Ascending aorta (tissue), 2 donors: Measurements from ENCODE around the gene HEY2. TPM values are rescaled to one million over a fixed set of nuclear protein-coding genes. Genes with fewer than 3 reads are reported as not detected.

Experiments
- DNase-seq, 2 donors: peaks; one replicate each; pipeline ENCODE4 v3.0.0-alpha.2; 2019; ENCODE audit warnings: low spot score in 2 of 2
- H3K27ac ChIP-seq, 2 donors: fragments of 200-600 bp; sonication (generic); one replicate each; pipeline ENCODE4 v1.5.1; 2016 to 2017; ENCODE audit warnings: mild to moderate bottlenecking in 1 of 2
- H3K27me3 ChIP-seq: fragments of 200-600 bp; sonication (generic); one replicate; pipeline ENCODE4 v1.5.1; 2017
- H3K36me3 ChIP-seq, 2 donors: fragments of 200-600 bp; sonication (generic); one replicate each; pipeline ENCODE4 v1.5.1; 2016
- H3K4me1 ChIP-seq, 2 donors: fragments of 200-600 bp; sonication (generic); one replicate each; pipeline ENCODE4 v1.5.1; 2016 to 2017; ENCODE audit warnings: mild to moderate bottlenecking in 1 of 2
- H3K4me3 ChIP-seq, 2 donors: fragments of 200-600 bp; sonication (generic); one replicate each; pipeline ENCODE4 v1.5.1; 2016 to 2017; ENCODE audit warnings: mild to moderate bottlenecking in 1 of 2
- H3K9me3 ChIP-seq, 2 donors: fragments of 200-600 bp; sonication (generic); one replicate each; pipeline ENCODE4 v1.5.1; 2016
- CTCF ChIP-seq, 3 experiments: fragments of 200-600 bp in 2 of 3; fragments of 450-650 bp in 1 of 3; sonication (generic) in 2 of 3; IDR thresholded peaks; one replicate each; pipeline ENCODE4 v1.5.1; 2016 to 2019; ENCODE audit warnings: antibody characterized with exemption in 3 of 3, mild to moderate bottlenecking in 1 of 3, moderate library complexity in 1 of 3
- intact Hi-C: fragments of 100-400 bp; cut with DNase I; formaldehyde crosslinking; loops from one replicate; pipeline ENCODE4 v1.15.1; 2023
- total RNA-seq: library from RNA; depleted of rRNA; stranded (reverse); fragments of >200 nt; gene quantifications from one replicate; pipeline ENCODE4 v1.1.0, GENCODE V29; 2016

HEY2 gene
- total RNA-seq, 1 donor from 2014 or later, result 0.32 TPM

- DNase-seq, result no peak
- H3K9me3 ChIP-seq, result no peaks in the 10 kb centered on the region
- no peaks in the 10 kb centered on the region for H3K27me3 ChIP-seq
- peak overlapping the region; percentile 35 to 79 for H3K4me3 ChIP-seq
- H3K4me1 ChIP-seq, result peaks cover 5 to 37% of the 10 kb centered on the region in 2 donors
- H3K27ac ChIP-seq, result peak overlapping the region; percentile 95 to 96
- intact Hi-C loops, result no loop called here
- H3K36me3 ChIP-seq, result no peaks in the 10 kb centered on the region
- peak; percentile 18 to 57 (median 24) for TF ChIP-seq CTCF (IDR thresholded peaks at IDR 0.05)
Measured at GRCh38 chr6:125753218-125753936, 3.9 kb downstream of the HEY2 start.

GRCh38 chr6:125753937-125754259 is 4.5 kb downstream of the HEY2 start:
- peaks cover 7 to 41% of the 10 kb centered on the region in 2 donors for H3K4me1 ChIP-seq
- H3K27me3 ChIP-seq, result no peaks in the 10 kb centered on the region
- H3K4me3 ChIP-seq, result peak overlapping the region in 1 of 2 donors; percentile 79
- no peak for DNase-seq
- TF ChIP-seq CTCF (IDR thresholded peaks at IDR 0.05), result no peak
- peak overlapping the region; percentile 95 to 96 for H3K27ac ChIP-seq
- intact Hi-C loops, result no loop called here
- H3K9me3 ChIP-seq, result no peaks in the 10 kb centered on the region
- H3K36me3 ChIP-seq, result peaks cover 0 to under 1% of the 10 kb centered on the region in 2 donors

- Histone ChIP-seq H3K4me3 (peak overlapping the region in 1 of 2 donors; percentile 79), H3K36me3 (peaks cover 6 to 7% of the 10 kb centered on the region in 2 donors), H3K9me3 (no peaks in the 10 kb centered on the region), H3K27me3 (no peaks in the 10 kb centered on the region), H3K27ac (peak overlapping the region; percentile 95 to 96), H3K4me1 (peaks cover 13 to 47% of the 10 kb centered on the region in 2 donors)
- TF ChIP-seq CTCF (IDR thresholded peaks at IDR 0.05), result no peak
- intact Hi-C loops, result no loop called here
- DNase-seq, result no peak
Measured at GRCh38 chr6:125754566-125754965, 5.1 kb downstream of the HEY2 start.

- peak; percentile 10 to 40 (median 32) for TF ChIP-seq CTCF (IDR thresholded peaks at IDR 0.05)
- DNase-seq, result peak in 1 of 2 donors; percentile 75
- peaks cover 13 to 68% of the 10 kb centered on the region in 2 donors for H3K4me1 ChIP-seq
- intact Hi-C loops, result loop anchor here (5.0 kb wide), 2 partner anchors 337 to 562 kb away; no protein-coding TSS in a partner anchor
- H3K4me3 ChIP-seq, result peak overlapping the region; percentile 4 to 50
- peaks cover 7 to 11% of the 10 kb centered on the region in 2 donors for H3K36me3 ChIP-seq
- H3K27me3 ChIP-seq, result no peaks in the 10 kb centered on the region
- peak overlapping the region; percentile 95 to 96 for H3K27ac ChIP-seq
- no peaks in the 10 kb centered on the region for H3K9me3 ChIP-seq
Measured at GRCh38 chr6:125759184-125759902, 9.9 kb downstream of the HEY2 start.

- no peak for TF ChIP-seq CTCF (IDR thresholded peaks at IDR 0.05)
- H3K4me1 ChIP-seq, result peaks cover 9 to 69% of the 10 kb centered on the region in 2 donors
- H3K4me3 ChIP-seq, result peak overlapping the region in 1 of 2 donors; percentile 50
- no peak for DNase-seq
- H3K9me3 ChIP-seq, result no peaks in the 10 kb centered on the region
- peak overlapping the region; percentile 95 to 96 for H3K27ac ChIP-seq
- H3K36me3 ChIP-seq, result peaks cover 7 to 11% of the 10 kb centered on the region in 2 donors
- no peaks in the 10 kb centered on the region for H3K27me3 ChIP-seq
- intact Hi-C loops, result loop anchor here (2.0 to 5.0 kb wide), 3 partner anchors 13 to 563 kb away; no protein-coding TSS in a partner anchor
Measured at GRCh38 chr6:125759959-125760457, 10.6 kb downstream of the HEY2 start.
